ENCODE data around the gene UPK1B.

UPK1B gene

DNA sequence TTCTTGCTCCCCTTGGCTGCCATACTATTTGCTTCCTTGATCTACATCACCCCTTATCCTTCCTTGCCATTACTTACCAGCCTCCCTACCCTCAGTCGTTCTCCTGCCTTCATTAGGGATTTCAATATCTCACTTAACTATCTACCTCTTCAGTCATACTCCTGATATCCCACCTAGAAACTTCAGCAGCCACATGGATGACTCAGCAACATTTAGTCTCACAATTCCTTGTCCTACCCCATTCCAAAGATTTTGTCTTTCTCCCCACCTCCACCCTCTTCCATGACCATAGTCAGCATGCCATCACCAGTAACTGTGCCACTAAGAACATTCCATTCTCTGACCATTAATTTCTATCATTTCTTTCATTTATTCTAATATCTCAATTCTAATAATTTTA, 18.4 kb downstream of the UPK1B start:
- in situ Hi-C loops (cut with MboI; ENCODE audit: low sequenced_read_pairs, unreplicated experiment), result no loop called here
- DNase-seq (ENCODE audit: low spot score), result no peak
- TF ChIP-seq, protein P1, sequence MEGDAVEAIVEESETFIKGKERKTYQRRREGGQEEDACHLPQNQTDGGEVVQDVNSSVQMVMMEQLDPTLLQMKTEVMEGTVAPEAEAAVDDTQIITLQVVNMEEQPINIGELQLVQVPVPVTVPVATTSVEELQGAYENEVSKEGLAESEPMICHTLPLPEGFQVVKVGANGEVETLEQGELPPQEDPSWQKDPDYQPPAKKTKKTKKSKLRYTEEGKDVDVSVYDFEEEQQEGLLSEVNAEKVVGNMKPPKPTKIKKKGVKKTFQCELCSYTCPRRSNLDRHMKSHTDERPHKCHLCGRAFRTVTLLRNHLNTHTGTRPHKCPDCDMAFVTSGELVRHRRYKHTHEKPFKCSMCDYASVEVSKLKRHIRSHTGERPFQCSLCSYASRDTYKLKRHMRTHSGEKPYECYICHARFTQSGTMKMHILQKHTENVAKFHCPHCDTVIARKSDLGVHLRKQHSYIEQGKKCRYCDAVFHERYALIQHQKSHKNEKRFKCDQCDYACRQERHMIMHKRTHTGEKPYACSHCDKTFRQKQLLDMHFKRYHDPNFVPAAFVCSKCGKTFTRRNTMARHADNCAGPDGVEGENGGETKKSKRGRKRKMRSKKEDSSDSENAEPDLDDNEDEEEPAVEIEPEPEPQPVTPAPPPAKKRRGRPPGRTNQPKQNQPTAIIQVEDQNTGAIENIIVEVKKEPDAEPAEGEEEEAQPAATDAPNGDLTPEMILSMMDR (IDR thresholded peaks at IDR 0.05; ENCODE audit: borderline replicate concordance, control extremely low read depth, extremely low read depth, insufficient read depth, missing control alignments), result no peak

DNA sequence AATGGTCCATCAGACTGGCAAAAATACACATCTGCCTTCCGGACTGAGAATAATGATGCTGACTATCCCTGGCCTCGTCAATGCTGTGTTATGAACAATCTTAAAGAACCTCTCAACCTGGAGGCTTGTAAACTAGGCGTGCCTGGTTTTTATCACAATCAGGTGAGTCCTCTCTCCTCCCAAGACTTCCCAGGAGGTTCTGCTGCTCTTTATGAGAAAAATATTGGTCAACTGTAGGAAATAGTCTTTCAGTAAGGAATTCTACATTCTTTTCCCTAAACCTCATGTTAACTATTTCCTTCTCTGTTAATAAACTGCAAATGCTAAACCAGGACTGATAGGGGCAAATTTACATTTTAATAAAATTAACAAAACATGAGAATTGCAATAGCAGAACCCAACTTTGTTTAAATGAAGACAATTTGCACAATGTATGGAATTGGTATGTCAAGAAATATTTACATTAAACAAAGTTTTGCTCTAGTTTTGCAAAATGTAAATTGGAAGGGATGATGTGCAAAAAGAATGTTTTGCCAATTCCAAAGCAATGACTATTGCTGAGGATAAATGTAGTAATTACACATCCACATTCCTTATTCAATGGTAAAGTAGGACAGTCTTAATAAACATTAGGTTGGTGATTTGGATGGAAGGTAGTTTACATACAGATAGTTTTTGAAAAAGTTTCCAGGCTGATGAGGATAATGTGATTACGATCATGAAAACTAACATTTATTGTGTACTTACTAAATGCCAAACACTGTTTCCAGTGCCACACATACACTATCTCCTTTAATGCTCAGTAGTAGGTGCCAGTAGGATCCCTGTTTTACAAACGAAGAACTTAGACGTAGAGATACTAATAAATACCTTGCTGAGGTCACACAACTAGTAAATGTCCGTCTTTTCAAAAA, 21.1 kb downstream of the UPK1B start:
- in situ Hi-C loops (cut with MboI; ENCODE audit: low sequenced_read_pairs, unreplicated experiment), result no loop called here
- TF ChIP-seq, protein P1 (IDR thresholded peaks at IDR 0.05; ENCODE audit: borderline replicate concordance, control extremely low read depth, extremely low read depth, insufficient read depth, missing control alignments), result no peak
- DNase-seq (ENCODE audit: low spot score), result no peak

DNA sequence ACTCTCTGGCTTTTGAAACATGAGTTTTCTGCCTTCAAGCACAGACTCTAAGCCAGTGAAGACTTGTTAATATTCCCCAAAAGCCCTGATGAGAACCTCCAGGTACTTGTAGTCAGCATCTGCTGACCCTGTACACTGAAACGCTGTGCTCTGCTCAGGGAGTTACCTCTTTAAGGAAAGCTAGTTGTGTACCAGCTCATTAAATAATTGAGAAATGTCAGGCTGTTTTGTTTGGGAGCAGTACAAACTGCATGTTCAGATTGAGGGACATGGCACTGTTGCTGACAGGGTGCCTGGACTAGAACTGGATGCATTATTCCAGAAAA, 21.7 kb downstream of the UPK1B start:
- in situ Hi-C loops (cut with MboI; ENCODE audit: low sequenced_read_pairs, unreplicated experiment), result no loop called here
- no peak for DNase-seq (ENCODE audit: low spot score)
- TF ChIP-seq, protein P1 (IDR thresholded peaks at IDR 0.05; ENCODE audit: borderline replicate concordance, control extremely low read depth, extremely low read depth, insufficient read depth, missing control alignments), result no peak

DNA sequence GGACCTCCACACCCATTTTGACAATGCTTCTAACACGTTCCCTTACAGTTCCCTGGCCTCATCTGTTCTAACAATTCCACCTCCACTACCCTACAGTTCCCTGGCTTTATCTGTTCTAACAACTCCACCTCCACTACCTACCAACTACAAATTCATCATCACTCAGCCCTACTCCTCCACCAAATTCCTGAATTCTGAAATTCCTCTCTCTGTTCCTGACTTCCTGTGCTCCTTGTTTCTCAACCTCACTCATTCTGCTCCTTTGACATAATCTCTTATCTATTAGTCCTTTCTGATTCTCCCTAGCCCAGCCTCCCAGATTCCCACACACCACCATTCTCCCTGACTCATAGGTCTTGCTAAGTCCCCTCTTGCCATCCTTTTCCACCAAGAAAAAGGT, 22.5 kb downstream of the UPK1B start:
- in situ Hi-C loops (cut with MboI; ENCODE audit: low sequenced_read_pairs, unreplicated experiment), result no loop called here
- DNase-seq (ENCODE audit: low spot score), result no peak
- TF ChIP-seq, protein P1 (IDR thresholded peaks at IDR 0.05; ENCODE audit: borderline replicate concordance, control extremely low read depth, extremely low read depth, insufficient read depth, missing control alignments), result no peak

DNA sequence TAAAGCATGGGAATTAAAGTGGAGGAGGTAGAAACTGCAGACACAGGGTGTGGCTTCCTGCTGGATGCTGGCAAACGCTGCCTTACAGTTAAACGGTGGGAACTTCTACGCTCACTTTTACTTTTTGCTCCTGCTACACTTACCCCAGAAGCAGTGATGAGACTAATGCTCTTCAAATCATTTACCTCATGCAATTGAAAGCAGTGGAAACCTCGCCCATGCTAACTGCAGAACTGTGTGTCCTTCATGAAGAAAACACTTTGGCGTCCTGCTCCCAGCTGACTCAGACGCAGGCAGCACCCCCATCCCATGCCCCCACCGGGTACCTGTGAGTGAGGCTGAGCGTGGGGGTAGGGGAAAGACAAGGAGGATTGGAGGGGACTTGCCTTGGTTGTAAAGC, 31.8 kb downstream of the UPK1B start:
- DNase-seq (ENCODE audit: low spot score), result no peak
- in situ Hi-C loops (cut with MboI; ENCODE audit: low sequenced_read_pairs, unreplicated experiment), result no loop called here

DNA sequence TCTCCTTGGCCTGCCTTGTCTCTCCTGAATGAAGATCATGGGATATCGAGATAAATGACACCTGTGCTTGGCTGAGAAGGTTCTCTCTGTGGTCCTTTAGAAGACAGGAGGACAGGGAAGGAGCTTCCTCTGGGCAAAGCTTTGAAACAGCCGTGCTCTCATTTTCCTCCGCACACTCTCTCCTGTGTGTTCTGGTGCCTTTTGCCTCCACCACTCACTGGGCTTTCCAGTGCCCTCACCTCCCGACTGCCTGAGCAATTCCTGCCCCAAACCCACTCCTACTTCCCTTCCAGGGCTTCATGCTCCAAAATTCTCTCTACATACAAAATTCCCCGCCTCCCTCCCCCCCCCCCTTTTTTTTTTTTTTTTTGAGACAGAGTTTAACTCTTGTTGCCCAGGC, 32.3 kb downstream of the UPK1B start:
- in situ Hi-C loops (cut with MboI; ENCODE audit: low sequenced_read_pairs, unreplicated experiment), result no loop called here
- DNase-seq (ENCODE audit: low spot score), result no peak
- TF ChIP-seq, protein P1 (IDR thresholded peaks at IDR 0.05; ENCODE audit: borderline replicate concordance, control extremely low read depth, extremely low read depth, insufficient read depth, missing control alignments), result no peak

More for the DNA sequence above, 31.8 kb downstream of the UPK1B start:
- TF ChIP-seq, protein P1 (IDR thresholded peaks at IDR 0.05; ENCODE audit: borderline replicate concordance, control extremely low read depth, extremely low read depth, insufficient read depth, missing control alignments), result no peak

All from GM13976 (cell line).